Transverse colon (tissue), 4 donors: ENCODE measurements around the gene ESF1. TPM values are rescaled to one million over a fixed set of nuclear protein-coding genes. Genes with fewer than 3 reads are reported as not detected.

Experiments used
- DNase-seq: peaks from one replicate; pipeline ENCODE4 v3.0.0-alpha.2; 2019
- H3K27ac ChIP-seq, 4 donors: fragments of 200-600 bp; sonication (generic); 2 replicates each; pipeline ENCODE4 v1.5.1; 2016 to 2018; ENCODE audit warnings: inconsistent platforms in 4 of 4
- H3K27me3 ChIP-seq: fragments of 200-600 bp; sonication (generic); 2 replicates; pipeline ENCODE4 v1.5.1; 2017; ENCODE audit warnings: inconsistent platforms
- H3K36me3 ChIP-seq, 4 donors: fragments of 200-600 bp; sonication (generic); 2 replicates each; pipeline ENCODE4 v1.5.1; 2017 to 2019; ENCODE audit warnings: inconsistent platforms in 4 of 4
- H3K4me1 ChIP-seq, 4 donors: fragments of 200-600 bp; sonication (generic); 2 replicates each; pipeline ENCODE4 v1.5.1; 2017 to 2020; ENCODE audit warnings: inconsistent platforms in 4 of 4
- H3K4me3 ChIP-seq, 4 donors: fragments of 200-600 bp; sonication (generic); 1 replicate in 1 of 4; 2 replicates in 3 of 4; pipeline versions ENCODE4 v1.5.1 to v1.6.1; 2017 to 2019; ENCODE audit warnings: inconsistent platforms in 4 of 4
- H3K9me3 ChIP-seq, 2 donors: fragments of 200-600 bp; sonication (generic); 2 replicates each; pipeline ENCODE4 v1.5.1; 2017 to 2019; ENCODE audit warnings: inconsistent platforms in 2 of 2
- CTCF ChIP-seq, 5 experiments: fragments of 200-600 bp in 3 of 5; fragments of 450-650 bp in 2 of 5; sonication (generic) in 3 of 5; IDR thresholded peaks; 1 replicate in 2 of 5; 2 replicates in 3 of 5; pipeline ENCODE4 v1.5.1; 2016 to 2017; ENCODE audit warnings: antibody characterized with exemption in 5 of 5, inconsistent platforms in 3 of 5, mild to moderate bottlenecking in 2 of 5, moderate library complexity in 1 of 5
- EP300 ChIP-seq: sonication (generic); formaldehyde crosslinking; IDR thresholded peaks from one replicate; pipeline ENCODE4 v1.6.1; 2017; ENCODE audit warnings: antibody characterized with exemption, low read depth
- POLR2A ChIP-seq: fragments of 450-650 bp; IDR thresholded peaks from one replicate; pipeline ENCODE4 v1.6.1; 2016; ENCODE audit warnings: antibody characterized with exemption, mild to moderate bottlenecking, moderate library complexity
- POLR2AphosphoS5 ChIP-seq, 3 donors: sonication (generic); formaldehyde crosslinking; IDR thresholded peaks; one replicate each; pipeline ENCODE4 v1.6.1; 2016; ENCODE audit warnings: antibody characterized with exemption in 3 of 3
- WGBS, 2 donors: methylation state at CpG; one replicate each; pipeline ENCODE4 v1.1.5; 2018; ENCODE audit warnings: low coverage in 1 of 2; 5-methylcytosine and 5-hydroxymethylcytosine counted together
- in situ Hi-C, 4 donors: fragments of 200-750 bp; cut with MboI; loops; one replicate each; pipeline versions ENCODE4 v1.15.0 to v1.15.1; 2017; ENCODE audit warnings: low sequenced_read_pairs in 3 of 4, low pct_ligation_motif_present in 1 of 4, low pct_unique_long_range_greater_than_20kb in 1 of 4
- intact Hi-C: fragments of 100-400 bp; cut with DNase I; formaldehyde crosslinking; loops from one replicate; pipeline ENCODE4 v1.15.1; 2023; ENCODE audit warnings: low total_unique reads
- total RNA-seq, 4 donors: library from RNA; depleted of rRNA; stranded (reverse); fragments of >200 nt; gene quantifications; one replicate each; pipeline ENCODE4 v1.1.0, GENCODE V29; 2016

ESF1 gene
- 10 to 100 TPM in 2 of 4 donors, 1 to 10 TPM in 2; 3.0 to 51.9 (median 12.3) TPM for total RNA-seq

GRCh38 chr20:13784893-13785715, at the start of gene ESF1, which contains the start of gene NDUFAF5:
TSS of gene ESF1 (minus strand) at chr20:13784919. CDS start at chr20:13783140, 1,779 bp downstream.
TSS of gene NDUFAF5 (plus strand) at chr20:13785028. CDS start at chr20:13785069, 41 bp downstream.
- Histone ChIP-seq H3K4me1 (peaks cover 8 to 41% (median 26%) of the 10 kb centered on the region in 4 donors), H3K27me3 (no peaks in the 10 kb centered on the region), H3K27ac (peak within 1 kb of the TSS; percentile 94 to 98 (median 96)), H3K4me3 (peak within 1 kb of the TSS; percentile 81 to 93 (median 86)), H3K36me3 (peaks cover 0 to 11% (median 5%) of the 10 kb centered on the region in 4 donors), H3K9me3 (no peaks in the 10 kb centered on the region)
- DNase-seq, result peak; percentile 96
- in situ Hi-C loops, result no loop called here
- TF ChIP-seq EP300, result no peak
- TF ChIP-seq POLR2AphosphoS5 (IDR thresholded peaks at IDR 0.05), result peak; percentile 79 to 93 (median 86)
- TF ChIP-seq POLR2A, result peak; percentile 61
- peak in 1 of 5 experiments; percentile 10 for TF ChIP-seq CTCF (IDR thresholded peaks at IDR 0.05)
- 0 to 1% methylated on average over 6 to 41 of the region's 54 CpGs for WGBS, 2 donors
- intact Hi-C loops, result no loop called here

GRCh38 chr20:13831476-13831875, 46.8 kb upstream of the ESF1 start:
- Histone ChIP-seq H3K27ac (no peak overlapping the region), H3K36me3 (no peaks in the 10 kb centered on the region), H3K27me3 (no peaks in the 10 kb centered on the region), H3K4me1 (no peaks in the 10 kb centered on the region), H3K4me3 (no peak overlapping the region), H3K9me3 (no peaks in the 10 kb centered on the region)
- DNase-seq, result no peak
- 78 to 100% methylated on average over 2 to 3 of the region's 3 CpGs for WGBS, 2 donors
- in situ Hi-C loops, result loop anchor here in 1 of 4 donors (25.0 kb wide), 1 partner anchor 231 kb away; no protein-coding TSS in a partner anchor
- intact Hi-C loops, result no loop called here
- TF ChIP-seq EP300 (no peak), POLR2A (no peak), POLR2AphosphoS5 (IDR thresholded peaks at IDR 0.05) (no peak)

- H3K4me3 ChIP-seq, result no peak overlapping the region
- no peaks in the 10 kb centered on the region for H3K4me1 ChIP-seq
- H3K27ac ChIP-seq, result no peak overlapping the region
- WGBS, 2 donors, result 82 to 87% methylated on average over 4 of the region's 5 CpGs
- no peak for DNase-seq
- H3K36me3 ChIP-seq, result no peaks in the 10 kb centered on the region
- no peaks in the 10 kb centered on the region for H3K27me3 ChIP-seq
- in situ Hi-C loops, result loop anchor here in 2 of 4 donors (10.0 to 25.0 kb wide), 2 partner anchors 229 to 237 kb away; no protein-coding TSS in a partner anchor
- TF ChIP-seq CTCF (IDR thresholded peaks at IDR 0.05), result no peak
- no peak for TF ChIP-seq POLR2AphosphoS5 (IDR thresholded peaks at IDR 0.05)
- TF ChIP-seq EP300, result no peak
- no peak for TF ChIP-seq POLR2A
- H3K9me3 ChIP-seq, result no peaks in the 10 kb centered on the region
- intact Hi-C loops, result loop anchor here (5.0 kb wide), 1 partner anchor 1277 kb away; no protein-coding TSS in a partner anchor
Observed at GRCh38 chr20:13825465-13825864, 40.7 kb upstream of the ESF1 start.

GRCh38 chr20:13824459-13824858, 39.7 kb upstream of the ESF1 start:
- Histone ChIP-seq H3K36me3 (no peaks in the 10 kb centered on the region), H3K4me3 (no peak overlapping the region), H3K9me3 (no peaks in the 10 kb centered on the region), H3K27me3 (no peaks in the 10 kb centered on the region), H3K27ac (no peak overlapping the region), H3K4me1 (peaks cover 0 to 5% (median 0%) of the 10 kb centered on the region in 4 donors)
- TF ChIP-seq POLR2AphosphoS5 (IDR thresholded peaks at IDR 0.05), result no peak
- no peak for TF ChIP-seq POLR2A
- TF ChIP-seq EP300, result no peak
- in situ Hi-C loops (loop anchor here in 3 of 4 donors (5.0 to 25.0 kb wide), 3 partner anchors 218 to 238 kb away; no protein-coding TSS in a partner anchor), intact Hi-C loops (loop anchor here (5.0 kb wide), 2 partner anchors 128 to 233 kb away; no protein-coding TSS in a partner anchor)
- WGBS, 2 donors, result 99 to 100% methylated on average over 2 to 3 of the region's 3 CpGs
- no peak for DNase-seq
